ENCODE results near the gene ZNF747.

Gene ZNF747

GRCh38 chr16:30534368-30535105 lies at the start of gene ZNF747:
Gene ZNF747, minus strand, starts transcription at chr16:30534858. Its CDS starts 179 bp downstream, at chr16:30534679.
- CTCF ChIA-PET = interaction anchor here (0.9 to 4.1 kb wide), 14 partner anchors 9 to 104 kb away, joined by 3 to 42 read pairs (median 10); partner anchors contain the start of genes DCTPP1, ZNF688, ZNF689 and ZNF764
- Mint-ChIP-seq H3K36me3 (peaks cover 30% of the 10 kb centered on the region), H3K27ac (peak within 1 kb of the TSS; percentile 97), H3K4me3 (peak within 1 kb of the TSS; percentile 86), H3K4me1 (peaks cover 51% of the 10 kb centered on the region), H3K9me3 (no peaks in the 10 kb centered on the region), H3K27me3 (no peaks in the 10 kb centered on the region)
- DNase-seq = peak; percentile 94

DNA sequence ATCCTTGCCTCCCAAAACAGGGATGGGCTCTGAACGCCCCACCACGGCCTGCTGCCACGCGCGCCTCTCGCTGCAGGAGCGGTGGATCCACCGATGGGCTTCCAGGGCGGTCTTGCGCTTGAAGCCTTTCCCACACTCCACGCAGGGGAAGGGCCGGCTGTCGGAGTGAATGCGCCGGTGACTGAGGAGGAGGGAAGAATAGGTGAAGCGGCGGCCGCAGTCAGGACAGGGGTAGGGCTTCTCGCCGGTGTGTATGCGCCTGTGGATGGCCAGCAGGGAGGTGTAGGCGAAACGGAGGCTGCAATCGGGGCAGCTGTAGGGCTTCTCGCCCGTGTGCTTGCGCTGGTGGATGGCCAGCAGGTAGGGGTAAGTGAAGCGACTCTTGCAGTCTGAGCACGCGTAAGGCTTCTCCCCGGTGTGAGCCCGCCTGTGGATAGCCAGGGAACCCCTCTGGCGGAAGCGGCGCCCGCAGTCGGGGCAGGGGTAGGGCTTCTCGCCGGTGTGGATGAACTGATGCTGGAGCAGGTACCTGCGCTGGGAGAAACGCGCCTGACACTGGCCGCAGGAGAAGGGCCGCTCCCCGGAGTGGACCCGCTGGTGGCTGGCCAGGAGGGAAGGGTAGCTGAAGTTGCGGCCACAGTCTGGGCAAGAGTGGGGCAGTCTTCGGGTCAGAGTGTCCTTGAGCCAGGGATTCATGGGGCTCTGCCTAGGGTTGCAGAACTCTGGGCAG lies 48.1 kb upstream of the ZNF747 start:
- CTCF ChIA-PET = interaction anchor here (0.8 kb wide), 1 partner anchor 11 kb away, joined by 3 read pairs; no protein-coding TSS in a partner anchor
- peaks cover 37% of the 10 kb centered on the region for H3K4me1 Mint-ChIP-seq
- peaks cover 29% of the 10 kb centered on the region for H3K36me3 Mint-ChIP-seq
- no peak for DNase-seq
- H3K27ac Mint-ChIP-seq = peak overlapping the region; percentile 49
- no peak overlapping the region for H3K4me3 Mint-ChIP-seq
- no peaks in the 10 kb centered on the region for H3K9me3 Mint-ChIP-seq
- H3K27me3 Mint-ChIP-seq = no peaks in the 10 kb centered on the region

DNA sequence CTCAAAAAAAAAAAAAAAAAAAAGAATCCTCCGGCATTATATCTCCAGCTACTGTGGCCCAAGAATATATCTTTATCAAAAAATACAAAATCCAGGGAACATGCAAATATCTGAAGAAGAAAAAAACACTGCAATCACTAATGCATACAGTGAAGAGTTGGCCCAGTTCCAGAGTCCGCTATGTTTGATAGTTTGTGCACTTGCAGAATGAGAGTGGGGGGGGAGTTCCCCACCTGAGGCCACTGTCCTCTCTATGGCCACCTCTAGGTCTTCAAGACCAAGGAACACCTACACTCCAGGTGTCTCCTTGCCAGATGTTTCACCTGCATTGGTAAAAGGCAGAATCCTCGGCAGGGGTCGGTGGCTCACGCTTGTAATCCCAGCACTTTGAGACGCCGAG lies 46.8 kb upstream of the ZNF747 start:
- H3K27ac Mint-ChIP-seq = no peak overlapping the region
- no peak overlapping the region for H3K4me3 Mint-ChIP-seq
- peaks cover 25% of the 10 kb centered on the region for H3K4me1 Mint-ChIP-seq
- H3K9me3 Mint-ChIP-seq = no peaks in the 10 kb centered on the region
- H3K36me3 Mint-ChIP-seq = peaks cover 26% of the 10 kb centered on the region
- no peaks in the 10 kb centered on the region for H3K27me3 Mint-ChIP-seq
- CTCF ChIA-PET = interaction anchor here (0.7 to 0.8 kb wide), 2 partner anchors 9 to 51 kb away, joined by 3 read pairs; no protein-coding TSS in a partner anchor
- no peak for DNase-seq

- Mint-ChIP-seq H3K9me3 (no peaks in the 10 kb centered on the region), H3K4me3 (no peak overlapping the region), H3K4me1 (peaks cover 32% of the 10 kb centered on the region), H3K27ac (no peak overlapping the region), H3K27me3 (no peaks in the 10 kb centered on the region), H3K36me3 (peaks cover 23% of the 10 kb centered on the region)
- CTCF ChIA-PET = interaction anchor here (0.7 kb wide), 1 partner anchor 19 kb away, joined by 4 read pairs; no protein-coding TSS in a partner anchor
- no peak for DNase-seq
Observed at GRCh38 chr16:30574678-30575077, 40.0 kb upstream of the ZNF747 start.

- peak; percentile 98 for DNase-seq
- peaks cover 16% of the 10 kb centered on the region for H3K36me3 Mint-ChIP-seq
- peaks cover 58% of the 10 kb centered on the region for H3K4me1 Mint-ChIP-seq
- peak within 1 kb of the TSS; percentile 86 for H3K4me3 Mint-ChIP-seq
- H3K9me3 Mint-ChIP-seq = no peaks in the 10 kb centered on the region
- no peaks in the 10 kb centered on the region for H3K27me3 Mint-ChIP-seq
- CTCF ChIA-PET = interaction anchor here (0.7 to 2.9 kb wide), 11 partner anchors 10 to 162 kb away, joined by 3 to 20 read pairs (median 5); partner anchors contain the start of genes DCTPP1, ZNF747 and ZNF764
- peak within 1 kb of the TSS; percentile 96 for H3K27ac Mint-ChIP-seq
Observed at GRCh38 chr16:30571445-30572322, 37.0 kb upstream of the ZNF747 start, which contains the start of gene ZNF688. Gene ZNF688, minus strand, starts transcription at chr16:30571714. Its CDS starts 85 bp downstream, at chr16:30571629.

DNA sequence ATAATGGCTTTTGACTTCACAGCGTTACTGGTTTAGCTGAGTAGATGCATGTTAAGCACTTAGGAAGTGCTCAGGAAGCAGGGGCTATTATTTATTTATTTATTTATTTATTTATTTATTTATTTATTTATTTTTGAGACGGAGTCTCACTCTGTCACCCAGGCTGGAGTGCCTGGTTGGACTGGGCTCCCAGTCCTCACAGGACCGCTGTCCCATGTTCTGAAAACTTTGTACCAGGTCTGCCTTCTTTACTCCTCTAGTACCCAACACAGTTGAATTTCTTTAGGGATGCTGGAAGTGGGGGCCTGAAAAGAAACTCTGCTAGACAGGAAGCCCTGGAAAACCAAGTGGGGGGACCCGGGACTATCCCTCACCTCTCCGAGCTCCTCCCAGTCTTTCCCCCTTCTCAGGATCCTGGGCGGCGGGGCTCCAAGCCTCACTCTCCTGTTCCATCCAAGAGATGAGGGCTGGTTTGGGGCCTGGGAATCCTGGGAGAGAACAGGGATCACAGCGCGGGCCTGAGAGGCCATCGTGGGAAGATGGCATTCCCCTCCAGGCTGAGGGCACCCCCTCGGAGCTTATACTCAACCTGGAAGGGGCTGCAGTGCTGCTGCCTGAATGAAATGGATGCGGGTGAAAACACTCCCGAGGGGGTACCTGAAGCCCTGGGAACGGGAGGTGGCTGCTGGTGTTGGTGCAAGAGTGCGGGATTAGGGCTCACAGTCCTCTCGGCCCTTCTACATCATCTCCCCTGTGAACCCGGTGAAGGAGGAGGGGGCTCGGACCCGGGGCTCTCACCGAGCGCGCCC lies 36.2 kb upstream of the ZNF747 start:
- CTCF ChIA-PET = interaction anchor here (0.7 to 2.9 kb wide), 5 partner anchors 12 to 45 kb away, joined by 3 to 20 read pairs (median 5); partner anchors contain the start of genes ZNF747 and ZNF764
- peaks cover 4% of the 10 kb centered on the region for H3K27me3 Mint-ChIP-seq
- H3K27ac Mint-ChIP-seq = peak overlapping the region; percentile 92
- no peak for DNase-seq
- peaks cover 16% of the 10 kb centered on the region for H3K36me3 Mint-ChIP-seq
- peaks cover 62% of the 10 kb centered on the region for H3K4me1 Mint-ChIP-seq
- no peaks in the 10 kb centered on the region for H3K9me3 Mint-ChIP-seq
- H3K4me3 Mint-ChIP-seq = peak overlapping the region; percentile 84

- Mint-ChIP-seq H3K27me3 (peaks cover 10% of the 10 kb centered on the region), H3K27ac (peak overlapping the region; percentile 99)
- CTCF ChIA-PET = interaction anchor here (0.7 to 2.9 kb wide), 5 partner anchors 11 to 46 kb away, joined by 3 to 20 read pairs (median 5); partner anchors contain the start of genes ZNF747 and ZNF764
Observed at GRCh38 chr16:30569746-30570635, 35.3 kb upstream of the ZNF747 start.

GRCh38 chr16:30569281-30569680 lies 34.6 kb upstream of the ZNF747 start:
- CTCF ChIA-PET = interaction anchor here (1.5 kb wide), 1 partner anchor 34 kb away, joined by 5 read pairs; no protein-coding TSS in a partner anchor
- Mint-ChIP-seq H3K27ac (peak overlapping the region; percentile 99), H3K27me3 (peaks cover 10% of the 10 kb centered on the region), H3K4me1 (peaks cover 54% of the 10 kb centered on the region), H3K4me3 (no peak overlapping the region), H3K36me3 (peaks cover 12% of the 10 kb centered on the region), H3K9me3 (no peaks in the 10 kb centered on the region)
- DNase-seq = no peak

More at GRCh38 chr16:30569746-30570635, 35.3 kb upstream of the ZNF747 start:
- peaks cover 16% of the 10 kb centered on the region for H3K36me3 Mint-ChIP-seq
- H3K4me1 Mint-ChIP-seq = peaks cover 59% of the 10 kb centered on the region
- no peak for DNase-seq
- H3K9me3 Mint-ChIP-seq = no peaks in the 10 kb centered on the region
- H3K4me3 Mint-ChIP-seq = peak overlapping the region; percentile 84

DNA sequence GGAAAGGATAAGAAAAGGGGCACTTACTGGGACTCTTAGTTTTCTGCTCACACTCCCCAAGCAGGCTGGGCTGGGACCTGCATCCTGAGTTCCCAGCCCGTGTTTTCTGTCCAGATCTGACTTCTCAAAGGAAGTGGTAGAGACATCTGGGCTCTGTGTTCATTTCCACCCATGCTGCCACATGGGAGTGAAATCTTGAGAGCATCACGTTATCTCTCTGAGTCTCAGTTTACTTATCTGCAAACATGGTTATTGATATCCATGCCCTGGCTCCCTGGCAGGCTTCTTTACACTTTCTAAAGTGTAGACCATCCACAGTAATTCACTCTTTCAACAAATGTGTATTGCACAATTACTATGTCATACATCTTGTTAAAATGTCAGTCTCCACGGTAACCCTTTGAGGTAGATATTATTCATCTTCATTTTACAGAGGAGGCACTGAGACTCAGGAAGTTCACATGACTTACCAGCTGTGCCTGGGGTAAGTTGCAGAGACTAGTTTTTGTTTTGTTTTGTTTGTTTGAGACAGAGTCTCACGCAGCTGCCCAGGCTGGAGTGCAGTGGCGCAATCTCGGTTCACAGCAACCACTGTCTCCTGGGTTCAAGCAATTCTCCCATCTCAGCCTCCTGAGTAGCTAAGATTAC lies 33.5 kb upstream of the ZNF747 start:
- Mint-ChIP-seq H3K27me3 (peaks cover 10% of the 10 kb centered on the region), H3K4me3 (peak overlapping the region; percentile 70), H3K9me3 (no peaks in the 10 kb centered on the region), H3K36me3 (peaks cover 10% of the 10 kb centered on the region), H3K4me1 (peaks cover 49% of the 10 kb centered on the region), H3K27ac (peak overlapping the region; percentile 99)
- CTCF ChIA-PET = interaction anchor here (1.1 to 2.1 kb wide), 3 partner anchors 10 to 32 kb away, joined by 5 to 7 read pairs (median 6); partner anchors contain the start of gene ZNF764
- DNase-seq = peak; percentile 72

- Mint-ChIP-seq H3K36me3 (peaks cover 9% of the 10 kb centered on the region), H3K27me3 (peaks cover 10% of the 10 kb centered on the region), H3K27ac (peak overlapping the region; percentile 99), H3K4me1 (peaks cover 51% of the 10 kb centered on the region), H3K4me3 (no peak overlapping the region), H3K9me3 (no peaks in the 10 kb centered on the region)
- DNase-seq = peak; percentile 29
- CTCF ChIA-PET = interaction anchor here (0.6 to 2.1 kb wide), 2 partner anchors 9 to 63 kb away, joined by 3 to 7 read pairs; partner anchors contain the start of gene ZNF764
Observed at GRCh38 chr16:30567160-30567990, 32.7 kb upstream of the ZNF747 start.

DNA sequence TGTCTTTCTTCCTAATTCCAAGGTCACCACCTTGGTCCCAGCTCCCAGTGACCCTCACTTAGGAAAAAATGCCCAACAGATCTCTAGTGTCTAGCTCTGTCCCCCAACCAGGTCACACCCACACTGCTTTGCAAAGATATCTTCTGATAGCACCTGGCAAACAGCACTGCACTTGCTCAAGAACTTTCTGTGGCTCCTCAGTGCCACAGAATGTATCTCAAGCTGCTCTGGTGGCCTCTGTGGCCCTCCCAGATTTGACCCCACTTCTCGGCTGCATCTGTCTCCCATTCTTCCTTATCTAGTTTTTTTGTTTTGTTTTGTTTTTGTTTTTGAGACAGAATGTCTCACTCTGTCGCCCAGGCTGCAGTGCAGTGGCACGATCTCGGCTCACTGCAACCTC lies 31.9 kb upstream of the ZNF747 start:
- peaks cover 11% of the 10 kb centered on the region for H3K27me3 Mint-ChIP-seq
- CTCF ChIA-PET = interaction anchor here (1.3 to 2.3 kb wide), 3 partner anchors 8 to 39 kb away, joined by 3 to 9 read pairs (median 7); partner anchors contain the start of genes ZNF747 and ZNF764
- no peak for DNase-seq
- H3K27ac Mint-ChIP-seq = peak overlapping the region; percentile 72
- peaks cover 5% of the 10 kb centered on the region for H3K36me3 Mint-ChIP-seq
- no peak overlapping the region for H3K4me3 Mint-ChIP-seq
- no peaks in the 10 kb centered on the region for H3K9me3 Mint-ChIP-seq
- peaks cover 51% of the 10 kb centered on the region for H3K4me1 Mint-ChIP-seq

Measured in activated naive CD4-positive, alpha-beta T cell treated with anti-CD3 and anti-CD28 coated beads, Interleukin-2, amount 10 ng/mL, durations not matched to agents 7 days and 5 days (primary cell).